Measurements from ENCODE around the gene EMILIN3.
A peak's percentile ranks its signal among the peaks of the same experiment; 100 is the strongest.
"Not testable (repeated sequence)": the region's sequence is repeated elsewhere in the genome, so short reads cannot be mapped to it uniquely, and the experiment has no call there.

Gene EMILIN3

DNA sequence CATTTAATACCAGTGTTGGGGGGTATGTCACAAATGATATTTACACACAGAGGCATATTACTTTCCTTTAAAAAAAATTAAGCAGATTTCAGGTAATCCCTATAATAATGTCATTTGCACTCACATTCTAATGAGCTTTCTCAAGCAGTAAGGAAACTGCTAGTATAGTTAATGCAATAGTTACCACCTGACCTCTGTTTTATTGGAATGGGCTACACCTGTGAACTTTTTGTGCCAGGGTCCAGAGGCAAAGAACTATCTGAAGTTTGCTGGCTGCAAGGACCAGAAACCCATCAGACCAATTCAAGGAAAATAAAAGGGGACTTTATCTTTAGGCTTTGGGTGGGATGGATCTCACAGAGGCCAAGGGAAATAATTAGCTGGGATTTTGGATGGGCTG is 46.2 kb downstream of the EMILIN3 start:
- no peak for DNase-seq

DNA sequence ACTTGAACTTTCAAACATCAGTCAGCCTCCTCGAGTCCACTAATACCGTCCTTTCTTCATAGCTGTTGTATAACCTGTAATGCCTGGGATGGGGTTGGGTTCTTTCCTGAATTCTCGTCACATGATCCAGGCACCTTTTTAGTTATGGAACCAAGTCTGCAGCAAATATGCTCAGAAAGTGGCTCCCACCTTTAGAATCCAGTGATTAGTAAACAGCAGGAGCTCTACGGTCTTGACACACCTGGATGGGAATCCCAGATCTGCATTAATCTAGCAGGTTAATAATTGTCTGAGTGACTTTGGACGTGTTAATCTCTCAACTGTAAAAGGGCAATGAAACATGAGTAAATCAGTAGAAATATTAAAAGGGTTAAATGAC is 48.4 kb downstream of the EMILIN3 start:
- no peak for DNase-seq

DNA sequence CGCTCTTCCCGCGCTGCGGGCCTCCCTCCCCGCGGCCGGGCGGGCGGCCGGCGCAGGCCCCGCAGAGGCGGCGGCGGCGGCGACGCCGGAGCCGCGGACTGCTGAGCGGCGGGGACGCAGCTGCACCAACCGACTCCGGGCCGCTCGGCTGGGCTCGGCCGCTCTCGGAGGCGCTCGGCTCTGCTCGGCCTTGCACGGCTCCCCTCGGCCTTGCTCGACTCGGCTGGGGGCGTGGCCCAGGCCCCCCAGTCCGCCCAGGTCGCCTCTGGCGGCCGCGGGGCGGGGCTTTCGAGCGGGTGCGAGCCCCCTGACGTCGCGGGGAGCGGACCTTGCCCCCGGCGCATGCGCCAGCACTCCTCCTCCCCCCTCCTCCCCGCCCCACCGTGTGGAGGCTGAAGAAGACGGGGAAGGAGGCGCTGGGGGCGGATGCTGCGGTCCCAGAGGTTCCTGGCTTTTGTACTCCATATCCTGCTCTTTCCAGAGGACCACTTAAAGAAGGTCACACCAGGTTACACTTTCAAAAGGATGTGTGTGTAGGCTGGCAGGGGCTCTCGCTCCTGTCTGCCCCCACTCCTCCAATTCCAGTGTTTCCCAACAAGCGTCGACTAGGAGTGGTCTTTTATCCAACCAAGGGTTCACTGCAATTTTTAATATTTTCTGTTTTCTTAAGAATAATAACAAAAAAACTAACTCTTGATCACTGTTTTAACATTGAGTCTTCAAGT is 48.9 kb downstream of the EMILIN3 start, which contains the start of gene ZHX3:
ZHX3 (minus strand) TSS at position 186 of the 725 bp plus-strand sequence. CDS start 112,815 bp downstream, outside the sequence.
- DNase-seq: peak; percentile 84

DNA sequence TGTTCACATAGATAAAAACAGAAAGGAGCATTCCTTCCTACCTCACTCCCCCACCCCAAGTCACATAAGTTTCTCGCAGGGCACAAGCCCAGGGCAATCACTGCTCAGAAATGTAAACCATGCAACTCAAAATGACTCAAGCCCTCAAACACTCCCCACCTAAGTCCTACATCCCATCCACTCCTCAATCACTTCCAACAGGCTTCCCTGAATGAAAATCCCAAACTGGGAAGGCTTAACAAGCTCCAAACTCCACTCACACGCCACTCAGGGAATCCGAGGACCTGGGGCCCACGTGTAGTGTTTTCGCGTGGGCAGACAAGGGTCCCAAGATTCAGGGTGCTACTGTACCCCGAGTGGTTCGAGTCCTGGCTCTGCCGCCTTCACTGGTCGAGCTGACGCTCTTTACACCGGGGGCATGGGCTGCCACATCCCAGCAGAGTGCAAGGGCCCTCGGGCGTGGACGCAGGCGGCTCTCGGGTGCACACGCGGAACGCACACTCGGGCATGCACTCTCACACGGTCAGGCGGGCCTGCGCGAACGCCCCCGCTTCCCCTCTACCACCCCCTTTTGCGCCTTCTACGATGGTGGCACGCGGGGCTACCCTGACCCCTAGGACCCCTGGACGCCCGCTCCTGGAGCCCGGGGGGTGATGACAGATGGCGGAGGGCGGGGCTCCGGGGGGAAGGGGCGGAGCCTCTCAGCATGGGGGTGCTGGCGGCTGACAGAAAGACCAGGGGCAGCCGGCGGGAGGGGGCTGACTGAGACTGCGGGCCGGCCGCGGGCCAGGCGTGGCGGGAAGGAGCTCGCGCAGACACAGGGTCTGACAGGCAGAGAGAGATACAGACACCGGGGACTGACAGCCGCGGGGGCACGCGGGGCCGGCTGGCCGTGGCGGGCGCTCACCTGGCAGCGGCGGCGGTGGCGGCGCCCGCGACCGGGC is 49.7 kb downstream of the EMILIN3 start:
- peak; percentile 78 for DNase-seq

GRCh38 chr20:41316051-41316450 is 50.6 kb downstream of the EMILIN3 start:
- DNase-seq: no peak

GRCh38 chr20:41314386-41314785 is 52.2 kb downstream of the EMILIN3 start:
- DNase-seq: no peak

DNA sequence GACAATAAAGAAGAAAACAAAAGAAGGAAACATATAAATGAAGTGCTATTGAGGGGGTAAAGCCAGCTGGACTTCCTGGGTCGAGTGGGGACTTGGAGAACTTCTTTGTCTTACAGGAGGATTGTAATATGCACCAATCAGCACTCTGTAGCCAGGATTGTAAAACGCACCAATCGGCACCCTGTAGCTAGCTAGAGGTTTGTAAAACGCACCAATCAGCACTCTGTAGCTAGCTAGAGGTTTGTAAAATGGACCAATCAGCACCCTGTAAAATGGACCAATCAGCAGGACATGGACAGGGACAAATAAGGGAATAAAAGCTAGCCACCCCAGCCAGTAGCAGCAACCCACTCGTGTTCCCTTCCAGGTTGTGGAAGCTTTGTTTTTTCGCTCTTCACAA is 54.6 kb downstream of the EMILIN3 start:
- not testable (repeated sequence) for DNase-seq
